ENCODE results near the gene ANGEL1.
A peak's percentile ranks its signal among the peaks of the same experiment; 100 is the strongest.

ANGEL1 gene

DNA sequence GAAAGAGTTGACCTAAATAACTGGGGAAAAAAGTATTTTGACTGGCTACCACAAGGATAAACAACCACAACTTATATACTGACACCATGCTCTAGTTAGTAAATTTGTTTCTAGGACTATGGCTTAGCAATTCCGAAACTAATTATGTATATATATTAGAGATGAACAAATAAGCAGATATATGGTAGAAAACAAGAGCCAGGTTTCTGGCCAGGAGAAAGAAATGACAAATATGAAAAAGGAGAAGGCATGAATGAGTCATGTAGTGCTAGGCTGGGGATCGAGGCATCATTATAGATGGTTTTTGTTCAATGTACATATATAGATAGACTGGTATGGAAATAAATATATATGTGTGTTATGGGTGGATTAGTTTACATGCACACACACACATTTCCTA, 8.0 kb upstream of the ANGEL1 start:
- DNase-seq = no peak

DNA sequence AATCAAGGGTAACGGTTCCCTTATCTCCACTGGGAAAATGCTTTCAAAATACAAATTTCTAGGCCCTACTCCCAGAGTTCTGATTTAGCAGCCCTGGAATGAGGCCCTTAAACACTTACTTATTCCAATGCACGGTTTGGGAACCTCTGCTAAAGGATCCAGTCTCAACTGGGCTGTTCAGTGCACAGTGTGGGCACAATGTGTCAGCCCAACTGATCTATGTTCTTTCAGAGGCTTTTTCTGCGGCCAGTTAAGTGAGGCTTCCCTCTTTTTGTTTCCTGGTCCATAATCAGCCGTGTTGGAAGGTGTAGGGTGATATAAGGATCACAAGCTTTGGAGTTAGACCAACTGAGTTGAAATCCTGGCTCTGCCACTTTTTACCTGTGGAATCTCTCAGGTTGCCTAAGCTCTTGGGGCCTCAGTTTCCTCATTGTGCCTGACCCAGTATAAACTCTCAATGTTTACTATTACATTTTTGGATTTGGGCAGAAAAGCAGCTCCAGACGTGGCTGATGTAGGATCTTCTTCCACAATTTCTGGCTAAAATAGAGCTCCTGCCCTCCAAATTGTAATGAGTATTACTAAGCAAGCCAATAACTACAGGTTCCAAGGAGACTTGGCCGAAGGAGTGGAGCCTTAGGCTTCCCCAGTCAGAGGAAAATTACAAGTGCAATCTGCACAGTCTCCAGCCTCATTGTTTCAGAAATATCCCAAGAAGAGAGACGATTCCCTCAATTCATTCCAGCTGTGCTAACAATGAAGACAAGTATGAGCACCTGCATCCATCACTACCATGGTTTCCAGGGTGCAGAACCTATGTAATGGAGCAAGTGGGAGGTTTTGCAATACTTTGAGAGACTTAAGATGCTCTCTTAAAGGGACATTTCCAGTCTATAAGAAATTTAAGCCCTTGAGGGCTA, 2.3 kb upstream of the ANGEL1 start:
- no peak for DNase-seq

DNA sequence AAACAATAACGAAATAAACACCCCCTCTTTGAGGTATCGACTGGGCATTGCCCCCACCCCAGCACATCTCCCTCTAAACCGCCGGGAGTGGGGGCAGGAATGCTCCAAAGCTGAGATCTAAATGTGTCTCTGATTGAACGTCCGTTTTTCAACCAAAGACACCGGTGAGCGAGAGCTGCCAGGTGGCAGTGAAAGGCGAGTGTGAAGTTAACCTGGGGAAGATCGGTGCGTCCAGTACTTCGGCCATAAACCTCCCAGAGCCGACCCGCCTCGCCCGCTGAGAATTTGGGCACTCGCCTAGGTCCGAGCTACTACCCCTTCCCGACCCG, 625 bp downstream of the ANGEL1 start:
- DNase-seq = no peak

DNA sequence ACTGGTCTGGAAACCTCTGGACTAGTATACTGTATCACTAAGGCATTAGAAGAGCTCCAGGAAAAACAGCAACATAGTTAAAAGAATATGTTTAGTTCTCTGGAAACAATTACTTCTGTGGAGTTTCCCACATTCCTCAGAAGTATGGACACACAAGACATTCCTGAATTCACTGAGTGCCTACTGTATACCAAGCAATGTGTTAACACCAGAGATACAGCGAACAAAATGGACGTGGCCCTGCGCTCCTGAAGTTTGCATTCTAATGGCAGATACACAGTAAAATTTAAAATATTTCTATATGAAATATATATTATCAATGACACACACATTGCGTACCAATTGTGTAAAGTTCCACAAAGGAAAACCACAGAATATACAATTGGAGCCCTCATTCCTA, 1.1 kb downstream of the ANGEL1 start:
- no peak for DNase-seq

DNA sequence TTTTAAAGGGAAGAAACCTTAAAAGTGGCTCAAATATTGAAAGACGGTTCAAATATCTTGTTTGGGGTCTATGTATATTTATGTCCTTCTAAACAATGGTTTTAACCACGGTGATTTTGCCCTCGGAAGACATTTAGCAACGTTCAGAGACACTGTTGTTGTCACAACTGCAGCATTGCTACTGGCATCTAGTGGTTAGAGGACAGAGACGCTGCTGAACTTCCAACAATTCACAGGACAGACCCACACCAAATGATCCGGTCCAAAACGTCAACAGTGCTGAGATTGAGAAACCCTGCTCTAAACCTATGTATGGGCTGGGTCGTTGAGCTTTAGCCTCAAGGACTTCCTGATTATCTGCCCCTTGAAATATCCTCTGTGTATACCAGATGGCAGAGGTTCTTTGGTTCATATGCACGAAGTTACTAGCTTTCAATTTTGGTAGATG, 1.7 kb downstream of the ANGEL1 start:
- DNase-seq = no peak

DNA sequence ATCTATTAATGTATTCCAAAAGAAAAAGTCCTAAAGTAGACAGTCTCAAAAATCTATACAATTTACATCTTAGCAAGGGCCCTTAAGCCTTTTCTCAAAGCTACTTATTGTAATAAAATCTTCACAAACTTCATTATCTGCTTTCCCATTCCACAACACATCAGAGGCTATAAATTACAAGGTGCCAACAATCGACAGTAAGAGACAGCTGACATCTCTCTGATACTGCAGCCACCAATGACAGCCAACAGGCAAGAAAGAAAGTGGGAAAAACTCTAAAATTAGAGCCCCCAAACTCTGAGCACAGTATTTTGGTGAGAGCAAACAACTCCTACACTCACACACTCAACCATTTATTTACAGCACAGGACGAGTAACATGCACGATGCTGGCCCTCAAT, 2.2 kb downstream of the ANGEL1 start:
- DNase-seq = no peak

DNA sequence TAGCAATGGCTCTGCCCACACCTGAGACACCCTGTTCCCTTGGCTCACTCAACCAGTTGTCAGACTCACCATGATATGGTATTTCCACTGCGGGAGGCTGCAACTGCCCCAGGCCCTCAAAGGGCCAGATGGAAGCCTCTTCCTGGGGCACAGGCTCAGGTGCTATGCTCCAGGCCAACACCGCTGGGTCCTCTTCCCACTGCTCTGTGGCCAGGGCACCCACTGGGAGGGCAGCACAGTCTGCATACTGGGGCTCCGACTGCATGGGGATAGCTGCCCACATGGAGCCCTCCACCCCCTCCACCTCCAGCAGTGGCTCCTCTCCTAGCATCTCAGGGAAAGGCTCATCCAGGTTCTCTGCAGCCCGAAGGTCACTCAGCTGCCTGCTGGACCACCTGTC, 3.7 kb downstream of the ANGEL1 start:
- DNase-seq = no peak

DNA sequence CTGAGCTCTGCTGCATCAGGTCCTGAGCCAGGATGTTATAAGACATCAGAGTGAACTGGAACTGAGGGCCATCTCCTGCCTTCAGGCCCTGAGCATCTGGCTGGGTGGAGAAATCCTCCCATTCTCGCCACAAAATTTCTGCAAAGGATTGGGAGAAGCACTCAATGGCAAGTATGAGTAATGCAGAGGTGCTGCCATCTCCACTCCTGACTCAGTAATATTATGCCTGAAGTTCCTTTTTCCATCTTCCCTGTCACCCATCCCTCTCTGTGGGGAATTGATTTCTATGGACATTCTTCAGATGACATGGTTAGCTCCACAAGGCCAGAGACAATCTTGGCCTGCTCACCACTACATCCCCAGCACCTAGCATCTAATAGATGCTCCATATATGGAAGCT, 4.7 kb downstream of the ANGEL1 start:
- DNase-seq = no peak

DNA sequence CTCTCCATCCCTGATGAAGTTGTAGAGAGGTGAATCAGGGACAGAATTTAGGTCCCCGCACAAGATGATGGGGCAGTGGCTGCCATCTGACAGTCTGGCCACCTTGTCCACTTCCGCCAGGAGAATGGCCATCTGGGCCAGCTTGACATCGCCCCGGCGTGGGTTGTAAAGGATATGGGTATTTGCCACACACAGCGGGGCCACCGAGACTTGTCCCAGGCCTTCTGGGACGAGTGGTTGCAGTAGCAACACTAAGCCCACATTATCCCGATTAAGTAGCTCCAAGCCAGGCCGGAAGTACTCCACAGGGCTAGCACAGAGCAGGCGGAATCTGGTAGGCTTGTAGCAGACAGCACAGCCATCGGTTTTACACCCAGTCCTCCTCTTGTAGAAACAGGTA, 6.2 kb downstream of the ANGEL1 start:
- no peak for DNase-seq

DNA sequence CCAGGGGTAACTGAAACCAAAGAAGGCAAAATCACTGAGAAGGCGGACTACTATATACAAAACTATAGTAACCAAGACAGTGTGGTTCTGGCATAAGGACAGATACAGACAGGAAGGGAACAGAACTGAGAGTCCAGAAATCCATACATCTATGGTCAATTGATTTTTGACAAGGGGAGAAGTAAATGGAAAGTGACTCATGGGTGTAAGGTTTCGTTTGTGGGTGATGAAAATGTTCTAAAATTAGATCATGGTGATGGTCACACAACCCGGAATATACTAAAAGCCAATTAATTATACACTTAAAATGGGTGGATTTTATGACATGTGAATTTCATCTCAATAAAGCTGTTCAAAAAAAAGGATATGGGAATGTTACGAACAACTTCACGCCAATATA, 18.7 kb downstream of the ANGEL1 start:
- DNase-seq = no peak

DNA sequence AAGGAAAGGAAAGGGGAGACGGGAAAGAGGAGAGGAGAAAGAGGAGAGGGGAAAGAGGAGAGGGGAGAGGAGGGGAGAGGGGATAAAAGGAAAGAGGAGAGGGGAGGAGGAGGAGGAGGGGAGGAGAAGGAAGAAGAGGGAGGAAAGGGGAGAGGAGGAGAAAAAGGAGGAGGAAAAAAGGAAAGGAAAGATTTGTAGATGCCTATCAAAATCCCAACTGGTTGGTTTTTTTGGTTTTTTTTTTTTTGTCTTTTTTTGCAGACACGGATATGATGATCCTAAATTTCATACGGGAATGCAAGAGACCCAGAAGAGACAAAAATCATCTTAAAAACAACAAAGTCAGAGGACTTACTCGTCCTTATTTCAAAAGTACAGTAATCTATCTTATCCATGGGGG, 19.4 kb downstream of the ANGEL1 start:
- DNase-seq = no peak

DNA sequence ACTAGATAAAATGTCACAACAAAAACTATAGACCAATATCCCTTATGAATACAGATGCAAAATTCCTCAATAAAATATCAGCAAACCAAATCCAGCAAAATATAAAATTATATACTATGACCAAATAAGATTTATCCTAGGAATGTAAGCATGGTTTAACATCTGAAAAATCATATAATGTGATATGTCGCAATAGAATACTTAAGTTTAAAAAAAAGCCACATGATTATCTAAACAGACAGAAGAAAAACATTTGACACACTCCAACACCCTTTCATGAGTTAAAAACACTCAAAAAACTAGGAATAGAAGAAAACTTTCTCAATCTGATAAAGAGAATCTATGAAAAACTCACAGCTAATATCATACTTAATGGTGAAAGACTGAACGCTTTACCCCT, 20.3 kb downstream of the ANGEL1 start:
- DNase-seq = no peak

DNA sequence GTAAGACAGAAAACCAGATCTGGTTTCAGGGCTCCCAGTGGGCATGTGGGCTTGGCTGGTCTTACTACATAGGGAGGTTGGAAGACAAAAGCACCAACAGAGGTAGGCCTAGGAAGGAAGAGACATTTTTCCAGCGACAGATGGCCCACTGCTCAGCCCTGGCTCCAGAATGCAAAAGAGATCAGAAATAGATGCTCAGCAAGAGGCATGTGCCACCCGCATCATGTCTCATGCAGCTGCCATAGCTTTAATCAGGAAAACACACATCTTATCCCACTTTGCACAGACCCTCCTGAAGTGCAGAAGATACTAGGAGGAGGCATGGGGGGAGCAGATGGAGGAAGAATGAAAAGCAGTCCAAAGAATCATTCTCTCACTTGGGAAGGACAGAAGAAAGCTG, 26.1 kb downstream of the ANGEL1 start:
- DNase-seq = peak; percentile 20

DNA sequence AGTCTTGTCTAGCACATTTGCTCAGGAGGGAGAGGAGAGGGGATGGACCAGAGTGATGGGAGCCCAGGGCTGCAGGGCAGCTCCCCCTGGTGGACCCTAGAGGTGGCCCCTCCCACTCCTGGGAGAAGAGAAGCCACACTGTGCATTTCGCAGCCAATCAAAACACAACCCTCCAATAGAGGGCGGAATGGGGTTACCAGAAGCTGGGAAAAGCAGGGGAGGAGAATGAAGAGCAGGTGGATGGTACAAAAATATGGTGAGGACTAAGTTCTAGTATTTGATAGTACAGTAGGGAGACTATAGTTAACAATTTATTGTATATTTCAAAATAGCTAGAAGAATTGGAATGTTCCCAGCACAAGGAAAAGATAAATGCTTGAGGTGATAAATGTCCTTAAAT, 27.8 kb downstream of the ANGEL1 start:
- DNase-seq = peak; percentile 95

DNA sequence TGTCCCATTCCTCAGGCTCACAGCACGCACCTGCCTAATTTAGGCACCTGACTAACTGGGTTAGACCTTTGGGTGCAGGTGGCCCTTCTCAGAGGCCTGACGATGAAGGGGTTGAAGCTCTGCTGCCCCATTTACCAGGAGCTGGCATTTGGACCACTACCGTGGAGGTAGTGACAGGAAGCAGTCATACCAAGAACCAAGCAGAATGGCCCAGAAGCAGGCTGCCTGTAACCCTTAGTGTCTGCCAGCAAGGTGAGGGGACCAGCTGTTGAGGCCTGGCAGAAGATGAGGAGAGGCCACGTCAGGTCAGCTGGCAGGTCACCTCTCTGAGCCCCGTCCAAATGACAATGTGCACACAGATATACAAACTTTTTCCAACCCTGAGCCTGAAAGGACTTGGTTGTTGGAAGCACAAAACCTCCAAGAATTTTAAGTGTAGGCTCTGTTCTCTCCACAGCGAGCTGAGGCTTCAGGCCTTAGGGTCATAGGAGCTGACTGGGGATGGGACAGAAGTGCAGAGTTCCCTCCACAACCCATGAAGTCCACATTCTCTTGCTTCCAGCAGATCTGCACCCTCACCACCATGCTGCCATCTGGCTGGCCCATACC, 28.3 kb downstream of the ANGEL1 start:
- DNase-seq = no peak

DNA sequence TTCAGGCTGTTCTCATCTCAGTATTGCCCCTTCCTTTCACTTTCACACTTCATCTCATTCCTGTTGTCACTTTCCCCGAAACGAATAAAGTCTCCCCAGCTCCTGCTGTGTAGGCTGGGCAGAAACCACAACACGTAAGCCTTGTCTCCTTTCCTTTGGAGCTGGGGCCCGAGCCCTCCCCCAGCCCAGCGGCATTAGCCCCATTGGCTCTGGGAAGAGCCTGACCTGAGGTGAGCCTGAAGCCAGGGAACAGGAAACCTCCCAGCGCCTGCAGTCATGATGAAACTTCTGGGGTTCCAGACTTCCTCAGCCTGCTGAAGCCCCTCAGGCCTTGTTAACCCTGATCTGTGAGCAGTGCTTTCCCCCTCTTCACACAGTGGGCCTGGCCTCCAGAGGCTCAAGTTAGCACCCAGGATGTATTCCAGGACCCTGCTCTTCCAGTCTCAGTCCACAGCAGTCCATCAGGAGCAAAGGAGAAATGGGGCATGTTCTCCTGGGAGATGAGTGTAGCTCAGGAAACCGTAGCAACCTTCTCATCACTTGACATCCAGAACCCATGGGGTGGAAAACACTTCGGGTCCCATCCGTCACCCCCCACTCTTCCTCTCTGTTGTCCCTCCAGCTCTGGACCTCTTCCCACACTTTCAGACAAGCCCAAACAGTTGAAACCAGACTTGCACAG, 29.7 kb downstream of the ANGEL1 start:
- no peak for DNase-seq

DNA sequence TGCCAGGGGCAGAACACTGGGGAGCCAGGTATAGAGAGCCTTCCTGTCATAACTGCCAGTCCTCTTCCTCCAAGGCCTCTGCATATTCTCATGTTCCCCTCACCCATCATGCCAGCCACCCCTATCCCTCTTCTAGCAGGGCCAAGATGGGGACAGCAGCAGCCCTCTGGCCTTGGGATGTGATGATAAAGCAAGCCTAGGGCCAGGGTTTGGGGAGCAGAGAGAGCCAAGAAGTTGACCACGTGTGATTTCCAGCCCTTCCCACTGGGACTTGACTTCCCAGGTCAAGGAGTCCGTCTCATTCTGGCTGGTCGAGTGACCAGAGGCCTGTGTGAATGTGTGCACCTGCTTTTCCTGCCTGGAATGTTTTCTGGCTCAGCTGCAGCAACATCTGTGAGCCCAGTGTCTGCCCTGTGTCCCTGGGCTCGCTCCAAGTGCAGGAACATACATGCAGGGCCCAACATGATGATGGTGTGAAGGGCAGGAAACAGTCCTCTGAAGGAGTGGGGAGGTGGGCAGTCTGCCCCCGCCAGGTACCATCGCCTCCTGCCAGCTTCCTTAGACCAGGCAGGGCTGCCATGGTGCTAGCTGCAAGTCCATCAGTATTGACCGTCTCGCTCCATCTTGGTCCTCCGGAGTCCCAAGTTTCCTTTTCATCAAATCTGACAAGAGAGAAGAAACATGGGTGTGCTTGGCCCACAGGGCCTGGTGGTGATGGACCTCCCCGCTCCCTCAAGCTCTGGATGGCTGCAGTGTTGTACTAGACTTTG, 30.4 kb downstream of the ANGEL1 start:
- DNase-seq = no peak

DNA sequence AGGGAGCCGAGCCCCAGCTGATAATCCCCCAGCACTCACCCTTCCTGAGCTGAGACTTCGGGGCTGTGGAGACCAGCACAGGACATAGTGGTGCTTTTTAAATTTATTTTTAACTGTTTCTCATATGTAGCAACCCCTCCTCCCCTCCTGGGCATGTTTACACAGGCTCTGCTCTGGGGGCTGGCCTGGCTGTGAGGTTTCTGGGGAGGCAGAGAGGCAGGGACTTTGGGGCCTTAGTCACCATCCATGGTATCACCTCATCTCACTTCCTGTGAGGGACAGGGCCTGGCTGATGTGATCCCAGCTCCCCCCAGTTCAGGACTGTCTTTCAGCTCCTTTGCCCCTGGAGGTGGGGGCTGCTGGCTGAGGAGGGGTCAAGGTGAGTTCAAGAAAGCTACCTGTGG, 31.0 kb downstream of the ANGEL1 start:
- DNase-seq = no peak

DNA sequence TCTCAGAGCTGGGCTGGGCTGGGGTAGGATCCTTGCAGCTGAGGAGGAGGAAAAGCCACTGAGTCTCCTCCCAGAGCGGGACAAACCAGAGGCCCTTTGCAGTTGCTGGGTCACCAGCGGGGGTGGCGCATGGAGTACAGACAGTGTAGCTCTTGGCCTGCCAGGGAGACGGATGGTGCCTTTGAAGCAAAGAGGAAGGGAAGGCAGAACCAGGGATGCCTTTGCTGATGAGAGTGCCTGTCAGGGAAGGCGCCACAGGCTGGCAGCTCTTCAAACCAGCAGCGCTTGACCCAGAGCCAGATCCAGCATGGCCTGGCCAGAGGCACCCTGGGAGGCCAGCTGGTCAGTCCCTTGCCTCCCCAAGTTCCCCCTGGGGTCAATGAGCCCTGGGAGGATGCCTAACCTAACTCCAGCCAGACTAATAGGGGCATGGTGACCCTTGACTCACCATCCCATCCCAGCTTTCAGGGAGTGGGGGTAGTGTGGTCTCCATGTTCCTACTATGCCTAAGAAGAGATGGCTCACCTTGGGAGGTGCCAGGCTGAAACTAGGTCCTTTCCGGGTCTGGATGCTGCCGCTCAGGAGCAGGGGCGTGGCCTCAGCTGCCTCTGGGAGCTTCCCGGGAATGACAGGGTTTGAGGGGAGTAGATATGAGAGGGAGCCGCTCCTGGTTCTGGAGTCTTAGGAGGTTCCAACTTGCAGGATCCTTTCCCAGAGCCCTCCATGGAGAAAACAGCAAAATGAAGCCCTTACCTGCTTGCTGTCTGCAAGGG, 31.6 kb downstream of the ANGEL1 start:
- no peak for DNase-seq

DNA sequence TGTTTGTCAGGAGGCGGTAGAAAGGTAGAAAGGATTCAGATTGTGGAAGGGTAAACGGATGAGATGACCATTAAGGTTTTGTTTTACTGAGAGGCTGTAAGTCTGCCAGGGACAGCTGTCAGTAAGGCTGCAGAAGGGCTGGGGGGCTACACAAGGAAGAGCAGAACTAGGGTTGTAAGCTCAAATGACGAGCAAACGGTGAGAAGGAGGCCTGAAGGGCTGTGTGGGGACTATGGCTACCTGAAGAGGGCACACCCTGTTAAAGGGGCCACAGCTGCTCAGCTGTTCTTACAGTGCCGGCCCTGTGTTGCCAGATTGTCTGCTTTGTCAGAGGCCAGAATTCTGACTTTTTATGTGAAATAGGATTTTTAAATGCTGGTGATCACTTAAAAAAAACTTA, 32.3 kb downstream of the ANGEL1 start:
- no peak for DNase-seq

DNA sequence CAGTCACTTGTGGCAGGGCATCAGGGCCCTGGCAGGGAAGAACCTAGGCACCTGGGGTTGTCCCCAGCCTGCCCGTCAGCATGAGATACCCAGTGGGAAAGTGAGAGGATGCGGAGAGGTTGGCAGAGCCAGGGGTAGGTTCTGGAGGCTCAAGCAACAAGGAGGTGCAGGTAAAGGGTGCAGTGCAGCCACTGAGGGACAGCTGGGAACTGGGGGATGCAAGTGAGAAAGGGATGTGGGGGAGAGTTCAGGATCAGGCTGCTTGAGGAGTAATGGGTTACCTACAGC, 32.7 kb downstream of the ANGEL1 start:
- DNase-seq = no peak

DNA sequence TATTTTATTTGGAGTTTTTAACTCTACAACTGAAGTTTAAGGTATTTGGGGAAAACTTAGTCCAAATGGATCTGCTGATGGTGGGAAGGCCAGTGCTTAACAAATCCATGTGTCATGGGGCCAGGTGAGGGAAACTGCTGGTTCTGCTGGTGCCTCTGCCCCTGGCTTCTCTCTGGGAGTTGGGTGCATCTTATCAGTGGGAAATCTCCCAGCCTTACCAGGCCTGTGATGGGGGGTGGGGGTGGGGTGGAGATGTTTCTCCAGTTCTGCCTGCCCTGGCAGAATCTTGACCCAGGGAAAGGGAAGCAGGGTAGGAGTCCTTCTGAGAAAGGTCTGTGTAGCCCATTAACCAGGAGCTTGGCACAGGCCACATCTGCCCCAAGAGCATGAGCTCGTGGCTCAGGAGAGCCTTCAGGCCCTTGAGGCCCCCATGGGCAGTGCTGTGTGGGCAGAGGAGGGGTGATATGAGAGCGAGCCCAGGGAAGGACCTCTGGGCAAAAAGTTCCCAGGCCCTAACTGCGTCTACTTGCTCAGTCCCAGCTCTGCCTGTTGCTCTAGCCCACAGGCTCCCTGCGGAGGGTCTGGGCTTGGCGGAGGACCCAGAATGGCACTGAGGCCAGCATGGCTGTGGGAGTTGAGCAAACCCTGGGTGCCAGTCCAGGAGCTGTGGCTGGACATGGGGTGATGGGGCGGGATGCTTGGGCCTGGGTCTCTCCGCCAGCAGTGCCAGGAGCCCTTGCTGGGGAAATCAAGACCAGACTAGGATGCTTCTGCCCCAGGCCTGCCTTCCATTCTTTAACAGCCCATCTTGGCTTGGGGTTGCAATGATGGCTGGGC, 33.2 kb downstream of the ANGEL1 start:
- DNase-seq = no peak

All from islet precursor cell (in vitro differentiated cells).